ENCODE results near the gene SEC61A2.
"Not testable (repeated sequence)": the region's sequence is repeated elsewhere in the genome, so short reads cannot be mapped to it uniquely, and the experiment has no call there.

Gene SEC61A2

GRCh38 chr10:12129222-12130111 is at the start of gene SEC61A2:
TSS of gene SEC61A2 (plus strand) at chr10:12129677. CDS start at chr10:12129788, 111 bp downstream.
- peak; percentile 99 for DNase-seq

- no peak for DNase-seq
Measured at GRCh38 chr10:12081470-12081869, 48.0 kb upstream of the SEC61A2 start.

- DNase-seq, result no peak
Measured at GRCh38 chr10:12081879-12082557, 47.5 kb upstream of the SEC61A2 start.

GRCh38 chr10:12088919-12089318 is 40.6 kb upstream of the SEC61A2 start:
- DNase-seq, result no peak

GRCh38 chr10:12091421-12091820 is 38.1 kb upstream of the SEC61A2 start:
- DNase-seq, result no peak

GRCh38 chr10:12097361-12097760 is 32.1 kb upstream of the SEC61A2 start:
- not testable (repeated sequence) for DNase-seq

- no peak for DNase-seq
Measured at GRCh38 chr10:12097791-12098190, 31.7 kb upstream of the SEC61A2 start.

- no peak for DNase-seq
Measured at GRCh38 chr10:12098966-12099365, 30.5 kb upstream of the SEC61A2 start.

- no peak for DNase-seq
Measured at GRCh38 chr10:12103802-12104201, 25.7 kb upstream of the SEC61A2 start.

GRCh38 chr10:12107781-12108180 is 21.7 kb upstream of the SEC61A2 start:
- no peak for DNase-seq

GRCh38 chr10:12109286-12109685 is 20.2 kb upstream of the SEC61A2 start:
- no peak for DNase-seq

GRCh38 chr10:12111528-12111927 is 17.9 kb upstream of the SEC61A2 start:
- DNase-seq, result no peak

- no peak for DNase-seq
Measured at GRCh38 chr10:12113627-12114026, 15.8 kb upstream of the SEC61A2 start.

GRCh38 chr10:12121673-12122072 is 7.8 kb upstream of the SEC61A2 start:
- peak; percentile 57 for DNase-seq

- peak; percentile 78 for DNase-seq
Measured at GRCh38 chr10:12130237-12130872, 878 bp downstream of the SEC61A2 start.

GRCh38 chr10:12135631-12136030 is 6.2 kb downstream of the SEC61A2 start:
- DNase-seq, result no peak

GRCh38 chr10:12140038-12140437 is 10.6 kb downstream of the SEC61A2 start:
- no peak for DNase-seq

- no peak for DNase-seq
Measured at GRCh38 chr10:12144538-12144937, 15.1 kb downstream of the SEC61A2 start.

GRCh38 chr10:12150163-12150562 is 20.7 kb downstream of the SEC61A2 start:
- DNase-seq, result no peak

GRCh38 chr10:12154516-12154915 is 25.0 kb downstream of the SEC61A2 start:
- no peak for DNase-seq

GRCh38 chr10:12156367-12157123 is 27.1 kb downstream of the SEC61A2 start:
- no peak for DNase-seq

- no peak for DNase-seq
Measured at GRCh38 chr10:12158111-12158510, 28.6 kb downstream of the SEC61A2 start.

- DNase-seq, result no peak
Measured at GRCh38 chr10:12160664-12161063, 31.2 kb downstream of the SEC61A2 start.
